SH-SY5Y (cell line): ENCODE data around the gene INTU.

Source experiments
- GATA2 ChIP-seq: IDR thresholded peaks from 2 replicates; pipeline ENCODE4 v1.6.1; 2011; ENCODE audit warnings: mild to moderate bottlenecking, low read depth, low read length
- GATA3 ChIP-seq: IDR thresholded peaks from 2 replicates; pipeline ENCODE4 v1.6.1; 2011; ENCODE audit warnings: low read depth, mild to moderate bottlenecking, low read length, moderate library complexity

- no peak for TF ChIP-seq GATA2
- TF ChIP-seq GATA3 = no peak
These were observed 143.1 kb downstream of the INTU start for GRCh38 chr4:127775843-127776242.
